ENCODE results near the gene NCF2. TPM values are rescaled to one million over a fixed set of nuclear protein-coding genes. Genes with fewer than 3 reads are reported as not detected.

NCF2 gene
- total RNA-seq, 1 experiment from 2014 or later: not detected

GRCh38 chr1:183506561-183506960 lies 83.7 kb downstream of the NCF2 start:
- Histone ChIP-seq H3K36me3 (ENCODE audit: insufficient read depth, low read length, poor library complexity, severe bottlenecking) (no peaks in the 10 kb centered on the region), H3K9me3 (ENCODE audit: low read depth, low read length, poor library complexity, severe bottlenecking) (no peaks in the 10 kb centered on the region), H3K27ac (ENCODE audit: low read depth, low read length, poor library complexity, severe bottlenecking) (no peak overlapping the region), H3K27me3 (replicated peaks; ENCODE audit: insufficient read depth, low read depth, low read length, poor library complexity) (no peaks in the 10 kb centered on the region), H3K4me3 (ENCODE audit: low read depth, low read length, poor library complexity, severe bottlenecking) (no peak overlapping the region), H3K4me1 (ENCODE audit: insufficient read depth, low read length, poor library complexity, severe bottlenecking) (peaks cover 18% of the 10 kb centered on the region)
- DNase-seq (ENCODE audit: low spot score): no peak
- ChIA-PET POLR2A (ENCODE audit: low non-redundant PET) (no interaction called here), CTCF (no interaction called here)
- no TSS peak for BruUV-seq (replicated peaks)
- intact Hi-C loops (cut with micrococcal nuclease; ENCODE audit: unreplicated experiment): no loop called here
- no peak for TF ChIP-seq EZH2 (IDR thresholded peaks at IDR 0.05; ENCODE audit: borderline replicate concordance, low read depth, low read length, poor library complexity, severe bottlenecking)
- TF ChIP-seq, protein P1, sequence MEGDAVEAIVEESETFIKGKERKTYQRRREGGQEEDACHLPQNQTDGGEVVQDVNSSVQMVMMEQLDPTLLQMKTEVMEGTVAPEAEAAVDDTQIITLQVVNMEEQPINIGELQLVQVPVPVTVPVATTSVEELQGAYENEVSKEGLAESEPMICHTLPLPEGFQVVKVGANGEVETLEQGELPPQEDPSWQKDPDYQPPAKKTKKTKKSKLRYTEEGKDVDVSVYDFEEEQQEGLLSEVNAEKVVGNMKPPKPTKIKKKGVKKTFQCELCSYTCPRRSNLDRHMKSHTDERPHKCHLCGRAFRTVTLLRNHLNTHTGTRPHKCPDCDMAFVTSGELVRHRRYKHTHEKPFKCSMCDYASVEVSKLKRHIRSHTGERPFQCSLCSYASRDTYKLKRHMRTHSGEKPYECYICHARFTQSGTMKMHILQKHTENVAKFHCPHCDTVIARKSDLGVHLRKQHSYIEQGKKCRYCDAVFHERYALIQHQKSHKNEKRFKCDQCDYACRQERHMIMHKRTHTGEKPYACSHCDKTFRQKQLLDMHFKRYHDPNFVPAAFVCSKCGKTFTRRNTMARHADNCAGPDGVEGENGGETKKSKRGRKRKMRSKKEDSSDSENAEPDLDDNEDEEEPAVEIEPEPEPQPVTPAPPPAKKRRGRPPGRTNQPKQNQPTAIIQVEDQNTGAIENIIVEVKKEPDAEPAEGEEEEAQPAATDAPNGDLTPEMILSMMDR (conservative IDR thresholded peaks at IDR 0.05; ENCODE audit: low read depth, low read length): no peak

Other genes with a start within 250 kb of the NCF2 start
- gene NMNAT2, start 172.1 kb downstream of the NCF2 start, total RNA-seq (2021): 0.13 and 0.17 TPM in 2 replicates
- 80.8 and 90.7 TPM in 2 replicates for gene SMG7, start 118.0 kb downstream of the NCF2 start, total RNA-seq (2021)
- 138 and 158 TPM in 2 replicates for gene ARPC5, start 45.3 kb upstream of the NCF2 start, total RNA-seq (2021)
- not detected in 2 replicates for gene APOBEC4, start 62.9 kb upstream of the NCF2 start, total RNA-seq (2021)
- gene RGL1, start 214.7 kb upstream of the NCF2 start, total RNA-seq (2021): 67.2 and 74.0 TPM in 2 replicates

All from A673 (cell line).